ENCODE data around the gene CFDP1.

The CFDP1 gene

DNA sequence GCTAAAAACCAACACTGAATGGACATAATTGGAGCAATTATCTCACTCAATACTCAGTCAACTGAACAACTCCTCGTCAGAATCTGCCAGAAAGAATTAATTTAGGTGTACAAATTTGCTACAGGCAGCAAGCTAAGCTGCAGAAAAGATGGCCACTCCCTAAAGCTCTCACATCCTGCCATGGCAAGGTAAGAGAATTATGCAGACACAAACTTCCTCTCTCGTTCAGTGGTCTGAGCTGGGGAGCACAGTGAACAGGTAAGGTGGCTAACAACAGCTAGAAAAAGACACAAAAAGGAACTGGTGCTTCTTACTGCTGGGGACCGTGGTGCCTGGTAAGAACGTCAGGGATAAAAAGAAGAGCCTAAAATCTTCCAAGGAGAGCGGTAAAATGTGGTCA lies 107.0 kb downstream of the CFDP1 start:
- no peaks in the 10 kb centered on the region for H3K36me3 ChIP-seq (ENCODE audit: insufficient read depth, low read length)
- no peak overlapping the region for H3K4me2 ChIP-seq (ENCODE audit: insufficient read depth, low read length)
- no peaks in the 10 kb centered on the region for H3K27me3 ChIP-seq (ENCODE audit: insufficient read depth, low read length, poor library complexity)
- TF ChIP-seq, protein P1, sequence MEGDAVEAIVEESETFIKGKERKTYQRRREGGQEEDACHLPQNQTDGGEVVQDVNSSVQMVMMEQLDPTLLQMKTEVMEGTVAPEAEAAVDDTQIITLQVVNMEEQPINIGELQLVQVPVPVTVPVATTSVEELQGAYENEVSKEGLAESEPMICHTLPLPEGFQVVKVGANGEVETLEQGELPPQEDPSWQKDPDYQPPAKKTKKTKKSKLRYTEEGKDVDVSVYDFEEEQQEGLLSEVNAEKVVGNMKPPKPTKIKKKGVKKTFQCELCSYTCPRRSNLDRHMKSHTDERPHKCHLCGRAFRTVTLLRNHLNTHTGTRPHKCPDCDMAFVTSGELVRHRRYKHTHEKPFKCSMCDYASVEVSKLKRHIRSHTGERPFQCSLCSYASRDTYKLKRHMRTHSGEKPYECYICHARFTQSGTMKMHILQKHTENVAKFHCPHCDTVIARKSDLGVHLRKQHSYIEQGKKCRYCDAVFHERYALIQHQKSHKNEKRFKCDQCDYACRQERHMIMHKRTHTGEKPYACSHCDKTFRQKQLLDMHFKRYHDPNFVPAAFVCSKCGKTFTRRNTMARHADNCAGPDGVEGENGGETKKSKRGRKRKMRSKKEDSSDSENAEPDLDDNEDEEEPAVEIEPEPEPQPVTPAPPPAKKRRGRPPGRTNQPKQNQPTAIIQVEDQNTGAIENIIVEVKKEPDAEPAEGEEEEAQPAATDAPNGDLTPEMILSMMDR (IDR thresholded peaks at IDR 0.05; ENCODE audit: borderline replicate concordance, extremely low read depth, low read length, poor library complexity, severe bottlenecking), result no peak
- TF ChIP-seq EZH2 (IDR thresholded peaks at IDR 0.05; ENCODE audit: borderline replicate concordance, low read depth, low read length, severe bottlenecking), result no peak
- no peak overlapping the region for H3K9ac ChIP-seq (ENCODE audit: low read depth, low read length)
- no peak overlapping the region for H3K27ac ChIP-seq (ENCODE audit: low read length)
- DNase-seq (no peak), ATAC-seq (ENCODE audit: insufficient read depth, low read depth) (no peak)
- no peak overlapping the region for H2AFZ ChIP-seq (ENCODE audit: low read depth, low read length)
- H3K4me3 ChIP-seq (ENCODE audit: low read depth in 1 of 2, low read length in 2 of 2), result no peak overlapping the region
- H3K79me2 ChIP-seq (ENCODE audit: insufficient read depth, low read length), result no peaks in the 10 kb centered on the region
- no peaks in the 10 kb centered on the region for H3K4me1 ChIP-seq (ENCODE audit: insufficient read depth, low read length)
- peaks cover 2% of the 10 kb centered on the region; the same call in 1 of the 2 replicates for H4K20me1 ChIP-seq (ENCODE audit: insufficient read depth, low read length)
- H3K9me3 ChIP-seq (ENCODE audit: insufficient read depth, low read length, severe bottlenecking), result no peaks in the 10 kb centered on the region

DNA sequence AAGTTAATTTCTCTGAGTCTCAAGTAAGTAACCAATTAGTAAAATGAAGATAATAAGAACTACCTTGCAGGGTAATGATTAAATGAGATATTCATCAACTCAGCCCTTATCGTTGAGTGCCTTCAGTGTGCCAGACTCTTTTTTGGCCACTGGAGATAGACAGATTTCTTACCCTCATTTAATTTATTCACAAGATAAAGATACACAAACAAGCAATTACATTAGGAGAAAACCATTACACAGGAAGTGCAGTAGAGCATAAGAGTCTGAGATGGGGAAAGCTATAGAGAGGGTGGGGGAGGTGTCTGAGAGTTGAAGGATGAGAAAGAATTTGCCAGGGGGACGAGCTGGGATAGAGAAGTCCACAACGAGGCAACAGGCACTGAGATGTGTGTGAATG lies 109.4 kb downstream of the CFDP1 start:
- no peak for DNase-seq
- H2AFZ ChIP-seq (ENCODE audit: low read depth, low read length), result no peak overlapping the region
- H3K36me3 ChIP-seq (ENCODE audit: insufficient read depth, low read length), result no peaks in the 10 kb centered on the region
- H3K4me3 ChIP-seq (ENCODE audit: low read depth in 1 of 2, low read length in 2 of 2), result no peak overlapping the region
- no peak for ATAC-seq (ENCODE audit: insufficient read depth, low read depth)
- H3K4me2 ChIP-seq (ENCODE audit: insufficient read depth, low read length), result no peak overlapping the region
- H3K79me2 ChIP-seq (ENCODE audit: insufficient read depth, low read length), result no peaks in the 10 kb centered on the region
- peaks cover 14% of the 10 kb centered on the region; the same call in 1 of the 2 replicates for H4K20me1 ChIP-seq (ENCODE audit: insufficient read depth, low read length)
- no peak overlapping the region for H3K9ac ChIP-seq (ENCODE audit: low read depth, low read length)
- peaks cover 16% of the 10 kb centered on the region for H3K4me1 ChIP-seq (ENCODE audit: insufficient read depth, low read length)
- H3K27ac ChIP-seq (ENCODE audit: low read length), result no peak overlapping the region
- H3K9me3 ChIP-seq (ENCODE audit: insufficient read depth, low read length, severe bottlenecking), result no peaks in the 10 kb centered on the region
- TF ChIP-seq, protein P1 (IDR thresholded peaks at IDR 0.05; ENCODE audit: borderline replicate concordance, extremely low read depth, low read length, poor library complexity, severe bottlenecking), result no peak
- no peak for TF ChIP-seq EZH2 (IDR thresholded peaks at IDR 0.05; ENCODE audit: borderline replicate concordance, low read depth, low read length, severe bottlenecking)
- H3K27me3 ChIP-seq (ENCODE audit: insufficient read depth, low read length, poor library complexity), result no peaks in the 10 kb centered on the region

DNA sequence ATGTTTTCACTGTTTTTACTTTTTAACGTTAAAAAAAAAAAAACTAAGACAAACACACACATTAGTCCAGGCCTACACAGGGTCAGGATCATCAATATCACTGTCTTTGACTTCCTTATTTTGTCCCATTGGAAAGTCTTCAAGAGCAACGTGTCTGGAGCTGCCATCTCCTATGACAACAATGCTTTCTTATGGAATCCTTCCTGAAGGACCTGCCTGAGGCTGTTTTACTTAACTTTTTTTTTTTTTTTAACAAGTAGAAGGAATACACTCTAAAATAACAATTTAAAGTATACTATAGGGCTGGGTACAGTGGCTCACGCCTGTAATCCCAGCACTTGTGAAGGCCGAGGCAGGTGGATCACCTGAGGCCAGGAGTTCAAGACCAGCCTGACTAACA lies 110.1 kb downstream of the CFDP1 start:
- Histone ChIP-seq H3K4me3 (ENCODE audit: low read depth in 1 of 2, low read length in 2 of 2) (no peak overlapping the region), H3K9ac (ENCODE audit: low read depth, low read length) (no peak overlapping the region), H3K9me3 (ENCODE audit: insufficient read depth, low read length, severe bottlenecking) (no peaks in the 10 kb centered on the region), H2AFZ (ENCODE audit: low read depth, low read length) (no peak overlapping the region), H3K4me2 (ENCODE audit: insufficient read depth, low read length) (no peak overlapping the region), H3K4me1 (ENCODE audit: insufficient read depth, low read length) (peaks cover 16% of the 10 kb centered on the region), H3K36me3 (ENCODE audit: insufficient read depth, low read length) (0 out of 2 replicates have a peak, but pooled peaks cover under 1% of the 10 kb centered on the region), H3K27me3 (ENCODE audit: insufficient read depth, low read length, poor library complexity) (no peaks in the 10 kb centered on the region), H3K27ac (ENCODE audit: low read length) (no peak overlapping the region), H4K20me1 (ENCODE audit: insufficient read depth, low read length) (peaks cover 15% of the 10 kb centered on the region; the same call in 1 of the 2 replicates), H3K79me2 (ENCODE audit: insufficient read depth, low read length) (no peaks in the 10 kb centered on the region)
- TF ChIP-seq EZH2 (IDR thresholded peaks at IDR 0.05; ENCODE audit: borderline replicate concordance, low read depth, low read length, severe bottlenecking), result no peak
- TF ChIP-seq, protein P1 (IDR thresholded peaks at IDR 0.05; ENCODE audit: borderline replicate concordance, extremely low read depth, low read length, poor library complexity, severe bottlenecking), result no peak
- ATAC-seq (ENCODE audit: insufficient read depth, low read depth) (no peak), DNase-seq (no peak)

DNA sequence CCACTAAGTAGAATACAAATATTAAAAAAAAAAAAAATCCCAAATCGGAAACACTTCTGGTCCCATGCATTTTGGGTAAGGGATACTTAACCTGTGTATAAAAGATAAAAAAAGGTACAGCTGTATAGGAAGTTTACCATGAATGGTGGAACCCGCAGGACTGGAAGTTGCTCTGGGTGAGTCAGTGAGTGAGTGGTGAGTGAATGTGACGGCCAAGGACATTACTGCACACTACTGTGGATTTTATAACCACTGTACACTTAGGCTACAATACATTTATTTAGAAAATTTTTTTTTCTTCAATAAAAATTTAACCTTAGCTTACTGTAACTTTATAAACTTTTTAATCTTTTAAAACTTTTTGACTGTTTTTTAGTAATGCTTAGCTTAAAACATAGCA lies 110.6 kb downstream of the CFDP1 start:
- Histone ChIP-seq H3K27me3 (ENCODE audit: insufficient read depth, low read length, poor library complexity) (no peaks in the 10 kb centered on the region), H3K27ac (ENCODE audit: low read length) (no peak overlapping the region), H3K4me2 (ENCODE audit: insufficient read depth, low read length) (no peak overlapping the region), H3K36me3 (ENCODE audit: insufficient read depth, low read length) (peaks cover 5% of the 10 kb centered on the region; the same call in 1 of the 2 replicates), H3K79me2 (ENCODE audit: insufficient read depth, low read length) (no peaks in the 10 kb centered on the region), H3K4me3 (ENCODE audit: low read depth in 1 of 2, low read length in 2 of 2) (no peak overlapping the region), H2AFZ (ENCODE audit: low read depth, low read length) (no peak overlapping the region), H4K20me1 (ENCODE audit: insufficient read depth, low read length) (peaks cover 20% of the 10 kb centered on the region; the same call in 1 of the 2 replicates), H3K4me1 (ENCODE audit: insufficient read depth, low read length) (peaks cover 16% of the 10 kb centered on the region), H3K9ac (ENCODE audit: low read depth, low read length) (no peak overlapping the region), H3K9me3 (ENCODE audit: insufficient read depth, low read length, severe bottlenecking) (no peaks in the 10 kb centered on the region)
- no peak for DNase-seq
- ATAC-seq (ENCODE audit: insufficient read depth, low read depth), result no peak
- TF ChIP-seq, protein P1 (IDR thresholded peaks at IDR 0.05; ENCODE audit: borderline replicate concordance, extremely low read depth, low read length, poor library complexity, severe bottlenecking), result no peak
- no peak for TF ChIP-seq EZH2 (IDR thresholded peaks at IDR 0.05; ENCODE audit: borderline replicate concordance, low read depth, low read length, severe bottlenecking)
